ENCODE data around the gene MARCHF3.

DNA sequence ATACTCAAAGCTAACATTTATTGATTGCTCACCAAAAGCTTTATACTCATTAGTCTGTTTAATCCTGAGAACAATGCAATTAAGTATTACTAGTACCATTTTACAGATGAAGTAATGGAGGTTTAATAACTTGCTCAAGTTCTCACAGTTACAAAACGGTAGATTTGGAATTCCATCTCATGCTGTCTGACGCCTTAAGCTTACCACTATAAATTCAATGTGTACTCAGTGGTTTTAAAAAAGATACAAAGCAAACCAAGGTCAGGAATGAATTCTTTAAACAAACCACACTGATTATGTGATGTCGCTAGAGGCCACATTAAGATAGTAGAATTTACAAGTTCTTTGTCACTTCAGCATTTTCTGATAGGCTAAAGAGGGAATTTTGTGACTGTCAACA is 44.1 kb upstream of the MARCHF3 start:
- TF ChIP-seq, protein P1, sequence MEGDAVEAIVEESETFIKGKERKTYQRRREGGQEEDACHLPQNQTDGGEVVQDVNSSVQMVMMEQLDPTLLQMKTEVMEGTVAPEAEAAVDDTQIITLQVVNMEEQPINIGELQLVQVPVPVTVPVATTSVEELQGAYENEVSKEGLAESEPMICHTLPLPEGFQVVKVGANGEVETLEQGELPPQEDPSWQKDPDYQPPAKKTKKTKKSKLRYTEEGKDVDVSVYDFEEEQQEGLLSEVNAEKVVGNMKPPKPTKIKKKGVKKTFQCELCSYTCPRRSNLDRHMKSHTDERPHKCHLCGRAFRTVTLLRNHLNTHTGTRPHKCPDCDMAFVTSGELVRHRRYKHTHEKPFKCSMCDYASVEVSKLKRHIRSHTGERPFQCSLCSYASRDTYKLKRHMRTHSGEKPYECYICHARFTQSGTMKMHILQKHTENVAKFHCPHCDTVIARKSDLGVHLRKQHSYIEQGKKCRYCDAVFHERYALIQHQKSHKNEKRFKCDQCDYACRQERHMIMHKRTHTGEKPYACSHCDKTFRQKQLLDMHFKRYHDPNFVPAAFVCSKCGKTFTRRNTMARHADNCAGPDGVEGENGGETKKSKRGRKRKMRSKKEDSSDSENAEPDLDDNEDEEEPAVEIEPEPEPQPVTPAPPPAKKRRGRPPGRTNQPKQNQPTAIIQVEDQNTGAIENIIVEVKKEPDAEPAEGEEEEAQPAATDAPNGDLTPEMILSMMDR (IDR thresholded peaks at IDR 0.05), result no peak
- no peak for TF ChIP-seq POLR2A (IDR thresholded peaks at IDR 0.05)
